ENCODE results near the gene PSMA8. TPM values are rescaled to one million over a fixed set of nuclear protein-coding genes. Genes with fewer than 3 reads are reported as not detected.
"Not testable (repeated sequence)": the region's sequence is repeated elsewhere in the genome, so short reads cannot be mapped to it uniquely, and the experiment has no call there.

The PSMA8 gene
- total RNA-seq, 2 experiments from 2014 or later = 1.6 to 1.7 TPM

- POLR2A ChIA-PET = no interaction called here
- CTCF ChIA-PET = no interaction called here
Measured at GRCh38 chr18:26164571-26164970, 30.9 kb downstream of the PSMA8 start.

DNA sequence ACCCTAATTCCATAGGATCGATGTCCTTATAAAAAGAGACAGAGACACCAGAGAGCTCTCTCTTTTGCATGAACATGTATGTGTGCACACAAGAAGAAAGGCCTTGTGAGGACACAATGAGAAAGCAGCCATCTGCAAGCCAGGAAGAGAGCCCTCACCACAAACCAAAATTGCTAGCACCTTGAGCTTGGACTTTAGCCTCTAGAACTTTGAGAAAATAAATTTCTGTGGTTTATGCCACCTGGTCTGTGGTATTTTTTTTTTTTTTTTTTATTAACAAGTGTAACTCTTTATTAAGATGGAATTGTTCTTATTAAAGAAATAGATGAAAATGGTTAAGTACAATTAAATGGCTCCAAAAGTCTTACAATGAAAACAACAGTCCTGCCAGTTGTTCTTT lies 33.9 kb downstream of the PSMA8 start:
- CTCF ChIA-PET, POLR2A ChIA-PET: not testable (repeated sequence)

GRCh38 chr18:26175481-26175880 lies 41.8 kb downstream of the PSMA8 start:
- POLR2A ChIA-PET = interaction anchor here (0.6 kb wide), 1 partner anchor 1809 kb away, joined by 4 read pairs; no protein-coding TSS in a partner anchor
- CTCF ChIA-PET = no interaction called here

- ChIA-PET POLR2A (interaction anchor here (0.6 kb wide), 1 partner anchor 1810 kb away, joined by 4 read pairs; no protein-coding TSS in a partner anchor), CTCF (no interaction called here)
Measured at GRCh38 chr18:26176134-26176533, 42.5 kb downstream of the PSMA8 start.

- CTCF ChIA-PET = no interaction called here
- POLR2A ChIA-PET = no interaction called here
Measured at GRCh38 chr18:26181343-26181826, 47.7 kb downstream of the PSMA8 start.

DNA sequence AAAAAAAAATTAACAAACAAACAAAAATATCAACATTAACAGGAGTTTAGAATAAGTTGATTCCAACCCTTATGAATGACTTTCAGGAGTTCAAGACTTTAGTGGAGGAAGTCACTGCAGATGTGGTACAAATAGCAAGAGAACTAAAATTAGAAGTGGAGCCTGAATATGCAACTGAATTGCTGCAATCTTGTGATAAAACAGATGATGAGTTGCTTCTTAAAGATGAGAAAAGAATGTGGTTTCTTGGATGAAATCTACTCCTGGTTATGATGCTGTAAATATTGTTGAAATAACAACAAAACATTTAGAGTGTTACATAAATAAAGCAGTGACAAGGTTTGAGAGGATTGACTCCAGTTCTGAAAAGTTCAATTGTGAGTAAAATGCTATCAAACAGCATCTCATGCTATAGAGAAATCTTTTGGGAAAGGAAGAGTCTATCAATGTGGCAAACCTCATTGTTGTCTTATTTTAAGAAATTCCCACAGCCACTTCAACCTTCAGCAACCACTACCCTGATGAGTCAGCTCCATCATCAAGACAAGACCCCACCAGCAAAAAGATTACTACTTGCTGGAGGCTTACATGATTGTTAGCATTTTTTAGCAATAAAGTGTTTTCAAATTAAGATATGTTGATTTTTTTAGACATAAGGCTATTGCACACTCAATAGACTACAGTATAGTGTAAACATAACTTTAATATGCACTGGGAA lies 49.9 kb downstream of the PSMA8 start:
- POLR2A ChIA-PET = no interaction called here
- CTCF ChIA-PET = no interaction called here

DNA sequence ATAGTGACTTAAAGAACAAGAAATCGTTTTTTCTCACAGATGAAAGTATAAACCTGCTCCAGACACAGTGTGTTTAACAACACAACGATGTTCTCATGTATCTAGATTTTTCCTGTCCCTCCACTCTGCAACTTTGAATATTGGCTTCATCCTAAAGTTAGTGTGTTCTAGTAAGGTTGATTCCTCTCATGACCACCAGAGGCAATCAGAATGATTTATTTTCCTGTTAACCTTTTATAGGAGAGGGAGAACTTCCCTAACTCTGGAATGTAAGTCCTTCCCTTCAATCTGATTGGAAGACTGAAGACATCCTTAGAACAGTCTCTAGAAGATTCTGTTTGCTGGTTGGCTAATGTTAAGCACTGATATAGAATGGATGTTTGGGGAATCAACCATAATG lies 51.6 kb downstream of the PSMA8 start:
- ChIA-PET CTCF (no interaction called here), POLR2A (no interaction called here)

GRCh38 chr18:26190506-26190905 lies 56.8 kb downstream of the PSMA8 start:
- POLR2A ChIA-PET = no interaction called here

GRCh38 chr18:26192233-26192632 lies 58.6 kb downstream of the PSMA8 start:
- CTCF ChIA-PET = no interaction called here
- POLR2A ChIA-PET = no interaction called here

More at GRCh38 chr18:26190506-26190905, 56.8 kb downstream of the PSMA8 start:
- CTCF ChIA-PET = no interaction called here

DNA sequence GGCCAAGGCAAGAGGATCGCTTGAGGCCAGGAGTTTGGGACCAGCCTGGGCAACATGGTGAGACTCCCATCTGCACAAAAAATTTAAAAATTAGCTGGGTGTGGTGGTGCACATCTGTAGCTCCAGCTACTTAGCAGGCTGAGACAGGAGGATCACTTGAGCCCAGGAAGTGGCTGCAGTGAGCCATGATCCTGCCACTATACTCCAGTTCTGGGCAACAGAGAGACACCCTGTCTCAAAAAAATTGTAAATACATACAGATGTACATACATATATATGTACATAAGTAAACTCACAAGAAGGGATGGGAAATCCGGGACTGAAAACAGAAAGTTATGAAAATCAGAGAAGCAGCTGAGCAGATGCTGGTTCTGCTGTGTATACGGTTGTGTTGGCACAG lies 62.9 kb downstream of the PSMA8 start:
- POLR2A ChIA-PET = no interaction called here
- CTCF ChIA-PET = no interaction called here

GRCh38 chr18:26202001-26202400 lies 68.3 kb downstream of the PSMA8 start:
- CTCF ChIA-PET, POLR2A ChIA-PET: not testable (repeated sequence)

DNA sequence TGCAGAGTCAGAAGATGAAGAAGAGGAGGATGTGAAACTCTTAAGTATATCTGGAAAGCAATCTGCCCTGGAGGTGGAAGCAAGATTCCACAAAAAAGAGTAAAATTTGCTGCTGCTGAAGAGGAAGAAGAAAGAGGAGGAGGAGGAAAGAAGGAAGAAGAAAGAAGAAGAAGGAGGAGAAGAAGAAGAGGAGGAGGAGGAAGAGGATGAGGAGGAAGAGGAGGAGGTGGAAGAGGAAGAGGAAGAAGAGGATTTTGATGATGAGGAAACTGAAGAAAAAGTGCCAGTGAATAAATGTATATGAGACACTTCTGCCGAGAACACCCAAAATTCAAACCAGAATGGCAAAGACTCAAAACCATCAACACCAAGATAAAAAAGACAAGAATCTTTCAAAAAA lies 71.6 kb downstream of the PSMA8 start:
- CTCF ChIA-PET = no interaction called here
- POLR2A ChIA-PET = no interaction called here

DNA sequence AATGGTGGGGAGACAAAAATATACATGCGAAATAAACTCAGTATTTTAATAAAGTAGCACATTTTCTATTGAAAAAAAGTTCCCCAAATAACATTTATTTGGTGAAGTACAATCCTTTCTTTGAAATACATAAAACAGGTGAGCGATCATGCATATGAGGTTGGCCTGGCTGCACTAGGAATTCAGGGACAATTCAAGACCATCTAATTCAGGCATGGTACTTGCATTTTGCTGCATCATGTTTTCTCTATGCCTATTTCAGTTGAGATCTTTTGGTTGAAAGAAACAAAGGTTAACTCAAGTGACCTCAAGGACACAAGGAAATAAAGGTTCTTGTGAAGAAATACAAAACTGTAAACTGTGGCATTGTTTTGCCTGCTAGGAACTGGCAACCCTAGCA lies 72.8 kb downstream of the PSMA8 start:
- ChIA-PET CTCF (no interaction called here), POLR2A (no interaction called here)

DNA sequence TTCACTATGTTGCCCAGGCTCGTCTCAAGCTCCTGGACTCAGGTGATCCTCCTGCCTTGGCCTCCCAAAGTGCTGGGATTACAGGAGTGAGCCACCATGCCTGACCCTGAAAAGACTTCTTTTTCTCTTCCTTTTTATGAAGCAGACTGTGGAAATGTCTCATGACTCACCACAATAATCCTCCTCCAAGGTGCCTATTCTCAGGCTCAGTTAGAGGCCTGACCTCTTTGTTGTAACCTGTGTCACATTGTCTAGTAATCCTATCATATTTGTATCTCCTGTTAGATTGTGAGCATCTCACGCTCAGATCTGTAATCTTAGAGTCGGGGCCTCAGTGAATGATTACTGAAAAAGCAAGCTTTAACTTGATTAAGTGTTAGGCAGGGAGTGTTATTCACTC lies 74.3 kb downstream of the PSMA8 start:
- POLR2A ChIA-PET = no interaction called here

DNA sequence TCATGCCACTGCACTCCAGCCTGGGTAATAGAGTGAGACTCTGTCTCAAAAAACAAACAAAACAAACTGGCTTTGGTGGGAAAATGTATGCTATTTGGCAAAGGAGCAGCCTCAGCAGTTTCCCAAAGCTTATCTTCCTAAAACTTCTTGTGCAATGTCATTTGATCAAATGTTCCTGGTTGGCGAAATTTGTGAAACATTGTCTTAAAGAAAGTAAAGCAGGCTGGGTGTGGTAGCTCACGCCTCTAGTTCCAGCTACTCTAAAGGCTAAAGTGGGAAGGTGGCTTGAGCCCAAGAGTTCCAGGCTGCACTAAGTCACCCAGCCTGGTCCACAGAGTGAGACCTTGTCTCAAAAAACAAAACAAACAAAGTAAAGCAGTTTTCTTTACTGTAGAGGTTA lies 75.3 kb downstream of the PSMA8 start:
- ChIA-PET CTCF (interaction anchor here (0.6 kb wide), 1 partner anchor 29 kb away, joined by 4 read pairs; no protein-coding TSS in a partner anchor), POLR2A (no interaction called here)

More for the DNA sequence above, 74.3 kb downstream of the PSMA8 start:
- CTCF ChIA-PET = no interaction called here

DNA sequence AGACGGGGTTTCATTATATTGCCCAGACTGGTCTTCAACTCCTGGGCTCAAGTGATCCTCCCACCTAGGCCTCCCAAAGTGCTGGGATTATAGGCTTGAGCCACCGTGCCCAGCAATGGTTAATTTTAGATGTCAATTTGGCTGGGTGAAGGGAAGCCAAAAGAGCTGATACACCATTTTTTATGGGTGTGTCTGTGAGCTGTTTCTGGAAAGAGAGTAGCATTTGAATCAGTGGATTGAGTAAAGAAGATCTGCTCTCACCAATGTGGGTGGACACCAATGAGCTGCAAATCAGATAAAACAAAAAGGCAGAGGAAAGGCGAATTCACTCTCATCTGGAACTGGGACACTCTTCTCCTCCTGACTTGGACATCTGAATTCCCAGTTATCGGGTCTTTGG lies 76.5 kb downstream of the PSMA8 start:
- CTCF ChIA-PET = no interaction called here
- POLR2A ChIA-PET = no interaction called here

- POLR2A ChIA-PET = interaction anchor here (0.6 to 1.3 kb wide), 2 partner anchors 12 to 27 kb away, joined by 3 to 7 read pairs; no protein-coding TSS in a partner anchor
Measured at GRCh38 chr18:26215247-26215970, 81.7 kb downstream of the PSMA8 start.

GRCh38 chr18:26225022-26225693 lies 91.5 kb downstream of the PSMA8 start:
- CTCF ChIA-PET = no interaction called here
- POLR2A ChIA-PET = no interaction called here

More at GRCh38 chr18:26215247-26215970, 81.7 kb downstream of the PSMA8 start:
- CTCF ChIA-PET = interaction anchor here (0.8 kb wide), 1 partner anchor 9 kb away, joined by 3 read pairs; no protein-coding TSS in a partner anchor

DNA sequence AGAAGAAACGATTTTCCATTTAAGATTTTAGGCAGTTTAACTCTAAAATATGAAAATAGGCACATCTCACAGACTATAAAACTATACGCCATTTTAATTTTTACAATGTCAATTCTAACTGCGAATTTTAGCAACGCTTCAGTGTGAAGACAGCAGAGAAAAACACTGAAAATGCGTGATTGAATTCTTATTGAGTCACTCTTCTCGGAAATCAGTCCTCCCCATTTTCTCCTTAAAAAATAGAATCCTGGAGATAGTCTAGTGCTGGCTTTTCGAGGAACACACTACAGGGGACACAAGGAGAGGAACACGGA lies 92.2 kb downstream of the PSMA8 start:
- ChIA-PET CTCF (no interaction called here), POLR2A (interaction anchor here (1.3 kb wide), 1 partner anchor 92 kb away, joined by 3 read pairs; the partner anchor contains the start of gene PSMA8)

GRCh38 chr18:26226229-26227050 lies 92.8 kb downstream of the PSMA8 start, which contains the start of gene TAF4B:
Gene TAF4B, plus strand, starts transcription at chr18:26226445. Its CDS starts 489 bp downstream, at chr18:26226934.
- ChIA-PET CTCF (interaction anchor here (1.4 kb wide), 1 partner anchor 135 kb away, joined by 4 read pairs; no protein-coding TSS in a partner anchor), POLR2A (interaction anchor here (1.3 to 1.5 kb wide), 2 partner anchors 11 to 92 kb away, joined by 3 to 7 read pairs; partner anchors contain the start of gene PSMA8)

Measured in activated CD8-positive, alpha-beta memory T cell treated with anti-CD3 and anti-CD28 coated beads for 36 hours (primary cell).